Measurements from ENCODE around the gene MPRIP. TPM values are rescaled to one million over a fixed set of nuclear protein-coding genes. Genes with fewer than 3 reads are reported as not detected.

MPRIP gene
- polyA plus RNA-seq, 1 of the 3 experiments (the other 2 are of a cell fraction), result 64.4 TPM

GRCh38 chr17:17001076-17001777 is 41.0 kb upstream of the MPRIP start:
- POLR2A ChIA-PET, result interaction anchor here (1.0 kb wide), 1 partner anchor 126 kb away, joined by 3 read pairs; no protein-coding TSS in a partner anchor
- WGBS (ENCODE audit: low lambda C conversion rate), result 59% methylated on average over 9 of the region's 9 CpGs

DNA sequence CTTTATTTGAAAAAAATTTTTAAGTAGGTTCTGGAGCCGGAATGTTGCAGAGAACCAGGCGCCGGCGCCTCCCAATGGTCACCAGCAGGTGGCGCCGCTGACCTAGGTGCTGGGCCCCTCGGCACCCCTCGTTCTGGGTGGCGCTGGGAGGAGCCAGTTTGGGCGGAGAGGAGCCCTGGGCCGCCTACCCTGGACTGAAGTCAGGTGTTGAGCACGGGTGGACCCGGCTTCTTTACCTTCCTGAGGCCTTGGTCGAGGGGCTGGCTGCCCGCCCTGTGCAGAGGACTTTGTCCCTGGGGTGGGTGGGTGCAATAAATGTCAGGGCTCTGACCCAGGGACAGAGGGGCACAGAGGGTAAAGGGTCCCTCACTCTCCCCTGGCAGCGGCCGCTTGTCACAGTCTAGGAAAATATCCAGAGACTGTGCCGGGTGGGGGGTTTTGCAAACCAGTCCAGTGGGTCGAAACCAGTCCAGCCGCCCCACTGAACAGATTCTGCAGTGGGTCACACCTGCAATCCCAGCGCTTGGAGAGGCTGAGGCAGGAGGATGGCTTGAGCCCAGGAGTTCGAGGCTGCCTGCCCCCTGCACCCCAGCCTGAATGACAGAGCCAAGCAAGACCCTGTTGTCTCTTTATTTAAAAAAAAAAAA is 40.3 kb upstream of the MPRIP start:
- Histone ChIP-seq H3K9me3 (no peaks in the 10 kb centered on the region), H3K9me2 (no peaks in the 10 kb centered on the region), H3F3A (replicated peaks; ENCODE audit: insufficient read depth) (peaks cover 3% of the 10 kb centered on the region), H3K27ac (ENCODE audit: low read depth in 2 of 2, low read length in 1 of 2) (no peak overlapping the region), H3K4me2 (no peak overlapping the region), H2AFZ (ENCODE audit: low read depth) (no peak overlapping the region), H4K20me1 (ENCODE audit: insufficient read depth) (no peaks in the 10 kb centered on the region), H3K9ac (no peak overlapping the region), H3K4me3 (ENCODE audit: low read depth in 2 of 2, low read length in 1 of 2) (no peak overlapping the region), H3K4me1 (ENCODE audit: control insufficient read depth in 1 of 2, insufficient read depth in 2 of 2, low read depth in 1 of 2, low read length in 1 of 2) (no peaks in the 10 kb centered on the region; a peak in 1 of 4 replicates), H3K27me3 (ENCODE audit: insufficient read depth) (no peaks in the 10 kb centered on the region; the same call in 1 of the 2 replicates), H3K36me3 (replicated peaks in 1 of 2; ENCODE audit: control insufficient read depth in 1 of 2, insufficient read depth in 2 of 2, low read length in 1 of 2) (no peaks in the 10 kb centered on the region), H3K79me2 (ENCODE audit: insufficient read depth) (no peaks in the 10 kb centered on the region)
- TF ChIP-seq TEAD4 (IDR thresholded peaks at IDR 0.05; ENCODE audit: borderline replicate concordance, insufficient read depth) (no peak), SMC3 (IDR thresholded peaks at IDR 0.05; ENCODE audit: low read depth, low read length) (peak; percentile 93), CTCF (IDR thresholded peaks at IDR 0.05) (peak; percentile 98), RAD21 (IDR thresholded peaks at IDR 0.05; ENCODE audit: low read length) (peak; percentile 94), ZBTB33 (IDR thresholded peaks at IDR 0.05; ENCODE audit: borderline replicate concordance, low read depth) (no peak), ELF1 (IDR thresholded peaks at IDR 0.05) (no peak)
- TF ChIP-seq, protein P1, sequence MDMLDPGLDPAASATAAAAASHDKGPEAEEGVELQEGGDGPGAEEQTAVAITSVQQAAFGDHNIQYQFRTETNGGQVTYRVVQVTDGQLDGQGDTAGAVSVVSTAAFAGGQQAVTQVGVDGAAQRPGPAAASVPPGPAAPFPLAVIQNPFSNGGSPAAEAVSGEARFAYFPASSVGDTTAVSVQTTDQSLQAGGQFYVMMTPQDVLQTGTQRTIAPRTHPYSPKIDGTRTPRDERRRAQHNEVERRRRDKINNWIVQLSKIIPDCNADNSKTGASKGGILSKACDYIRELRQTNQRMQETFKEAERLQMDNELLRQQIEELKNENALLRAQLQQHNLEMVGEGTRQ (IDR thresholded peaks at IDR 0.05; ENCODE audit: borderline replicate concordance, low read depth, low read length), result no peak
- peak; percentile 92 for DNase-seq
- ChIA-PET CTCF (interaction anchor here (0.6 to 2.7 kb wide), 8 partner anchors 10 to 239 kb away, joined by 3 to 14 read pairs (median 3); no protein-coding TSS in a partner anchor), POLR2A (no interaction called here)
- 49% methylated on average over 10 of the region's 22 CpGs for WGBS (ENCODE audit: low lambda C conversion rate)

More at GRCh38 chr17:17001076-17001777, 41.0 kb upstream of the MPRIP start:
- no peaks in the 10 kb centered on the region for H3K9me3 ChIP-seq
- H3K27me3 ChIP-seq (ENCODE audit: insufficient read depth), result no peaks in the 10 kb centered on the region; the same call in 1 of the 2 replicates
- H4K20me1 ChIP-seq (ENCODE audit: insufficient read depth), result no peaks in the 10 kb centered on the region
- no peak overlapping the region for H3K27ac ChIP-seq (ENCODE audit: low read depth in 2 of 2, low read length in 1 of 2)
- CTCF ChIA-PET, result interaction anchor here (0.6 to 2.9 kb wide), 18 partner anchors 9 to 239 kb away, joined by 3 to 14 read pairs (median 4); no protein-coding TSS in a partner anchor
- no peak overlapping the region for H3K4me2 ChIP-seq
- H3K79me2 ChIP-seq (ENCODE audit: insufficient read depth), result no peaks in the 10 kb centered on the region
- H3K4me3 ChIP-seq (ENCODE audit: low read depth in 2 of 2, low read length in 1 of 2), result no peak overlapping the region
- no peak overlapping the region for H3K9ac ChIP-seq
- H3F3A ChIP-seq (replicated peaks; ENCODE audit: insufficient read depth), result peaks cover 3% of the 10 kb centered on the region
- H3K4me1 ChIP-seq (ENCODE audit: control insufficient read depth in 1 of 2, insufficient read depth in 2 of 2, low read depth in 1 of 2, low read length in 1 of 2), result no peaks in the 10 kb centered on the region; a peak in 1 of 4 replicates
- no peaks in the 10 kb centered on the region for H3K9me2 ChIP-seq
- no peak for TF ChIP-seq MEF2A (IDR thresholded peaks at IDR 0.05; ENCODE audit: borderline replicate concordance, low read depth)
- TF ChIP-seq USF1 (IDR thresholded peaks at IDR 0.05; ENCODE audit: borderline replicate concordance, low read depth), result no peak
- no peak for TF ChIP-seq MAX (IDR thresholded peaks at IDR 0.05; ENCODE audit: low read depth)
- TF ChIP-seq ZBTB33 (IDR thresholded peaks at IDR 0.05; ENCODE audit: borderline replicate concordance, low read depth), result no peak
- no peak for TF ChIP-seq TAF1 (IDR thresholded peaks at IDR 0.05; ENCODE audit: borderline replicate concordance, low read depth, low read length)
- H3K36me3 ChIP-seq (replicated peaks in 1 of 2; ENCODE audit: control insufficient read depth in 1 of 2, insufficient read depth in 2 of 2, low read length in 1 of 2), result no peaks in the 10 kb centered on the region
- no peak overlapping the region for H2AFZ ChIP-seq (ENCODE audit: low read depth)
- no peak for DNase-seq
